BJ (cell line): Measurements from ENCODE around the gene ANAPC1. TPM values are rescaled to one million over a fixed set of nuclear protein-coding genes. Genes with fewer than 3 reads are reported as not detected.
"Not testable (repeated sequence)": the region's sequence is repeated elsewhere in the genome, so short reads cannot be mapped to it uniquely, and the experiment has no call there.

Experiments used
- CTCF ChIA-PET: fragments of 350-600 bp; formaldehyde crosslinking; extraction: SDS; loops from one replicate; lab custom pipeline; 2021; ENCODE audit warnings: antibody characterized with exemption, inconsistent platforms; lab: Yijun Ruan, JAX
- POLR2A ChIA-PET: fragments of 300-600 bp; sonication (Branson Sonifier 250); formaldehyde crosslinking; extraction: SDS; loops from one replicate; lab custom pipeline; 2021; ENCODE audit warnings: antibody characterized with exemption; lab: Charles Lee
- DNase-seq: peaks from one replicate; pipeline ENCODE4 v3.0.0-alpha.2; 2011; ENCODE audit warnings: low read depth
- H3K27me3 ChIP-seq: 2 replicates; pipeline ENCODE4 v1.6.0; 2011; ENCODE audit warnings: low read length; ENCODE audit not compliant: control insufficient read depth, insufficient read depth
- H3K36me3 ChIP-seq: 2 replicates; pipeline ENCODE4 v1.5.1; 2011; ENCODE audit warnings: low read length; ENCODE audit not compliant: control insufficient read depth, insufficient read depth
- H3K4me3 ChIP-seq: 2 replicates; pipeline ENCODE4 v1.5.1; 2011; ENCODE audit warnings: low read depth, mild to moderate bottlenecking, control low read depth, low read length
- polyA plus RNA-seq: library from polyadenylated mRNA; depleted of rRNA; stranded (reverse); fragments of >200 nt; gene quantifications from 2 replicates; pipeline ENCODE4 v1.2.3, GENCODE V29; 2011
- TF ChIP-seq, protein P1 (sequence below): IDR thresholded peaks from 2 replicates; pipeline ENCODE4 v1.5.1; 2011; ENCODE audit warnings: low read depth, mild to moderate bottlenecking, control low read depth, inconsistent platforms, low read length, moderate library complexity; ENCODE audit not compliant: insufficient read depth

Gene ANAPC1
- polyA plus RNA-seq, 1 experiment, result 20.3 TPM

DNA sequence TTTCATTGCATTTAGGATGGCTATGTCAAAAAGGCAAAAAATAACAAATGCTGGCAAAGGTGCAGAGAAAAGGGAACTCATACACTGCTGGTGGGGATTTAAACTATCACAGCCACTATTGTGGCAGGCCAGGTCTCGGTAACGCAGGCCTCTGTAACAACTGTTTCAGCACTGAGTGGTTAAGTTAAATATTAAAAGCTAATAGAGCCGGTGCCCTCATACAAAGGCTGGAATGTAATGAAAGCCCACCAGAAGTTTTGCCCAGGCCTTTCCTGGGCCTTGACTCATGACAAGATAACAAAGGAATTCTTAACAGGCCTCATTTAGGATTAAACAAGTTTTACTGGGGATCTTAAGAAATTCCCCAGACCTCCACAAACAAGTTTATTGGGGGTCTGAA, 25.1 kb upstream of the ANAPC1 start:
- TF ChIP-seq, protein P1, sequence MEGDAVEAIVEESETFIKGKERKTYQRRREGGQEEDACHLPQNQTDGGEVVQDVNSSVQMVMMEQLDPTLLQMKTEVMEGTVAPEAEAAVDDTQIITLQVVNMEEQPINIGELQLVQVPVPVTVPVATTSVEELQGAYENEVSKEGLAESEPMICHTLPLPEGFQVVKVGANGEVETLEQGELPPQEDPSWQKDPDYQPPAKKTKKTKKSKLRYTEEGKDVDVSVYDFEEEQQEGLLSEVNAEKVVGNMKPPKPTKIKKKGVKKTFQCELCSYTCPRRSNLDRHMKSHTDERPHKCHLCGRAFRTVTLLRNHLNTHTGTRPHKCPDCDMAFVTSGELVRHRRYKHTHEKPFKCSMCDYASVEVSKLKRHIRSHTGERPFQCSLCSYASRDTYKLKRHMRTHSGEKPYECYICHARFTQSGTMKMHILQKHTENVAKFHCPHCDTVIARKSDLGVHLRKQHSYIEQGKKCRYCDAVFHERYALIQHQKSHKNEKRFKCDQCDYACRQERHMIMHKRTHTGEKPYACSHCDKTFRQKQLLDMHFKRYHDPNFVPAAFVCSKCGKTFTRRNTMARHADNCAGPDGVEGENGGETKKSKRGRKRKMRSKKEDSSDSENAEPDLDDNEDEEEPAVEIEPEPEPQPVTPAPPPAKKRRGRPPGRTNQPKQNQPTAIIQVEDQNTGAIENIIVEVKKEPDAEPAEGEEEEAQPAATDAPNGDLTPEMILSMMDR, result no peak
- DNase-seq, result no peak
- H3K4me3 ChIP-seq, result no peak overlapping the region
- ChIA-PET POLR2A (no interaction called here), CTCF (interaction anchor here (1.0 kb wide), 1 partner anchor 30 kb away, joined by 3 read pairs; no protein-coding TSS in a partner anchor)
- no peaks in the 10 kb centered on the region for H3K36me3 ChIP-seq
- H3K27me3 ChIP-seq, result peaks cover 16% of the 10 kb centered on the region

GRCh38 chr2:111908578-111908977, 24.6 kb upstream of the ANAPC1 start:
- Histone ChIP-seq H3K36me3 (no peaks in the 10 kb centered on the region), H3K27me3 (peaks cover 17% of the 10 kb centered on the region), H3K4me3 (no peak overlapping the region)
- CTCF ChIA-PET, result interaction anchor here (1.0 kb wide), 1 partner anchor 30 kb away, joined by 3 read pairs; no protein-coding TSS in a partner anchor
- TF ChIP-seq, protein P1, result no peak
- DNase-seq, result no peak
- POLR2A ChIA-PET, result no interaction called here

GRCh38 chr2:111905990-111906735, 22.2 kb upstream of the ANAPC1 start:
- TF ChIP-seq, protein P1, result no peak
- Histone ChIP-seq H3K36me3 (no peaks in the 10 kb centered on the region), H3K4me3 (no peak overlapping the region), H3K27me3 (peaks cover 20% of the 10 kb centered on the region)
- POLR2A ChIA-PET, result no interaction called here
- DNase-seq, result no peak
- CTCF ChIA-PET, result interaction anchor here (1.4 kb wide), 1 partner anchor 19 kb away, joined by 4 read pairs; no protein-coding TSS in a partner anchor

- H3K36me3 ChIP-seq, H3K4me3 ChIP-seq, POLR2A ChIA-PET, DNase-seq: not testable (repeated sequence)
- CTCF ChIA-PET, result interaction anchor here (1.4 kb wide), 1 partner anchor 18 kb away, joined by 4 read pairs; no protein-coding TSS in a partner anchor
- peaks cover 21% of the 10 kb centered on the region for H3K27me3 ChIP-seq
Measured at GRCh38 chr2:111905475-111905869, 21.5 kb upstream of the ANAPC1 start.

DNA sequence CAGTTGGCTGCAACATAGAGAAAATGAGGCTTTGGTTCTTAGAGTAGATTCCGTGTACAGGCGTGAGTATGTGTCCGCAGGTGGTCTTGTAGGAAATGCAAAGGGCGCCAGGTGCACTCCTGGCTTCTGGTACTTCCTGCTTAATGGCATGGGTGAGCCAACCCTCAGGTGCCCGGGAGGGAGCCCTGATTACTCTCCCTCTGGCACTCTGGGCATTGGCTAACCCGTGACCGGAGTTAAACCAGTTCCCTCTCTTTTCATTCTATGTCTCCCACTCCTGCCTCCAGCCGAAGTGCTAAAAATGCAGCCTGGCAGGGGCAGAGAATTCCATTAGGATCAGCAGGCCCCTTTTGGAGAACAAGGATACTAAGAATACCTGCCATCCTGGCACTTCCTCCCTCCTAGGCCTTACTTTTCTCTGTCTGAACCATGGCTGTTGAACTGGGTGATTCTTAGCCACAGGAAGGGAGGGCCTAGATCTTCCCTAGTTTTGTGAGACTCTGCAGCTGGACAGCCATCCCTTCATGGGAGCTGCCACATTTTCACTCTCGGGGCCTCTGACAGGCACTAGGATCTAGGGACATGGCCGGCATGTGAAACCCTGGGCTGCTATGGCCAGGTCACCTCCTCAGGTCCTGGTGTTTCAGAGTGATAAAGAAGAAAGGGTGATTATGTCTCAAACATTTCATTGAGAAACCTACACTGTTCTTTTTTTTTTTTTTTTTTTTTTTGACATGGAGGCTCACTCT, 20.9 kb upstream of the ANAPC1 start:
- POLR2A ChIA-PET, result interaction anchor here (0.6 kb wide), 1 partner anchor 100 kb away, joined by 4 read pairs; no protein-coding TSS in a partner anchor
- no peak for DNase-seq
- Histone ChIP-seq H3K36me3 (no peaks in the 10 kb centered on the region), H3K27me3 (peaks cover 20% of the 10 kb centered on the region), H3K4me3 (no peak overlapping the region)
- TF ChIP-seq, protein P1, result no peak
- CTCF ChIA-PET, result interaction anchor here (1.4 kb wide), 1 partner anchor 17 kb away, joined by 4 read pairs; no protein-coding TSS in a partner anchor
